Measurements from ENCODE around the gene NDUFS3.

Gene NDUFS3

DNA sequence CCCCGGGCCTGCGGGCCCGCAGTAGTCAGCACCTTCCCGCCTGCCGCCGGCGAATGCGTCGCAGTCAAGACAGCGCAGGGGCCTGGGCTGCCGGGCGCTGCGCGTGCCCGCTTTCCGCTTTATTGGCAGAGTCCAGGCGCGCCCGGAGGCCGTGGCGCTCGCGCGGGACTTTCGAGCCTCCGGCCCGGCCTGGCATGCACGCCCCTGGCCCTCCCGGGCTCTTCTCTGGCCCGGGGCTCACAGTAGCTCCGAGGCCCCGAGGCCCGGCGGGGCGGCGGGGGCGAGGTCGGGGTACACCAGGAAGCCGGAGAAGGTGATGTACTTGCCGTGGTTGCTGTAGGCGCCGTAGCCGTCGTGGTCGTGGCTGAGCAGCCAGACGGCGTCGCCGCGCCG is 10.7 kb downstream of the NDUFS3 start:
- DNase-seq (ENCODE audit: low spot score) = no peak
- TF ChIP-seq, protein P1, sequence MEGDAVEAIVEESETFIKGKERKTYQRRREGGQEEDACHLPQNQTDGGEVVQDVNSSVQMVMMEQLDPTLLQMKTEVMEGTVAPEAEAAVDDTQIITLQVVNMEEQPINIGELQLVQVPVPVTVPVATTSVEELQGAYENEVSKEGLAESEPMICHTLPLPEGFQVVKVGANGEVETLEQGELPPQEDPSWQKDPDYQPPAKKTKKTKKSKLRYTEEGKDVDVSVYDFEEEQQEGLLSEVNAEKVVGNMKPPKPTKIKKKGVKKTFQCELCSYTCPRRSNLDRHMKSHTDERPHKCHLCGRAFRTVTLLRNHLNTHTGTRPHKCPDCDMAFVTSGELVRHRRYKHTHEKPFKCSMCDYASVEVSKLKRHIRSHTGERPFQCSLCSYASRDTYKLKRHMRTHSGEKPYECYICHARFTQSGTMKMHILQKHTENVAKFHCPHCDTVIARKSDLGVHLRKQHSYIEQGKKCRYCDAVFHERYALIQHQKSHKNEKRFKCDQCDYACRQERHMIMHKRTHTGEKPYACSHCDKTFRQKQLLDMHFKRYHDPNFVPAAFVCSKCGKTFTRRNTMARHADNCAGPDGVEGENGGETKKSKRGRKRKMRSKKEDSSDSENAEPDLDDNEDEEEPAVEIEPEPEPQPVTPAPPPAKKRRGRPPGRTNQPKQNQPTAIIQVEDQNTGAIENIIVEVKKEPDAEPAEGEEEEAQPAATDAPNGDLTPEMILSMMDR (conservative IDR thresholded peaks at IDR 0.05; ENCODE audit: low read depth) = no peak
- CTCF ChIA-PET = interaction anchor here (0.7 kb wide), 1 partner anchor 90 kb away, joined by 3 read pairs; no protein-coding TSS in a partner anchor
- POLR2A ChIA-PET (ENCODE audit: low non-redundant PET) = no interaction called here
- H3K27ac ChIP-seq = no peak overlapping the region

- ChIA-PET POLR2A (ENCODE audit: low non-redundant PET) (no interaction called here), CTCF (interaction anchor here (0.7 kb wide), 2 partner anchors 37 to 90 kb away, joined by 3 read pairs; no protein-coding TSS in a partner anchor)
- H3K27ac ChIP-seq = no peak overlapping the region
- no peak for DNase-seq (ENCODE audit: low spot score)
- TF ChIP-seq, protein P1 (conservative IDR thresholded peaks at IDR 0.05; ENCODE audit: low read depth) = no peak
These were observed 11.3 kb downstream of the NDUFS3 start for GRCh38 chr11:47589977-47590861.

DNA sequence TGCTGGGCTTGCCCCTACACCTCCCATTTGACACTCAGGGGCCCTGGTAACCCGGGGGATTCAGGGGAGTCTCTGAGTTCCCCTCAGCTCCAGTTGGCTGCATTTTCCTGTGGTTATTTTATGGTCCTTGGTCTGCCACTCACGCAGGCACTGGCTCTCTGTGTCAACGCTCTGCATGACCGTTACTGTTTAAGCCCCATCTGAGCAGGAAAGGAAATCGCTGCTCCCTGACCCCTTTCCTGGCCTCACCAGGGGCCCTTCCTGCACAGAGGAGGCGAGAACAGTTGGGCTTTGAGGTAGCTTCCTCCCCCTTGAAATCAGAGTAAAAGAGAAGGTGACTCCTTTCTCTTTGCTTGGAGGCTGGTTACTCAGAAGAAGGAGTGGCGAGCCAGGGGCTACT is 12.9 kb downstream of the NDUFS3 start:
- ChIA-PET CTCF (interaction anchor here (0.8 to 1.0 kb wide), 2 partner anchors 13 to 25 kb away, joined by 4 to 5 read pairs; partner anchors contain the start of gene NDUFS3), POLR2A (ENCODE audit: low non-redundant PET) (no interaction called here)
- TF ChIP-seq, protein P1 (conservative IDR thresholded peaks at IDR 0.05; ENCODE audit: low read depth) = no peak
- DNase-seq (ENCODE audit: low spot score) = no peak
- H3K27ac ChIP-seq = no peak overlapping the region

GRCh38 chr11:47592251-47592650 is 13.4 kb downstream of the NDUFS3 start:
- no peak overlapping the region for H3K27ac ChIP-seq
- TF ChIP-seq, protein P1 (conservative IDR thresholded peaks at IDR 0.05; ENCODE audit: low read depth) = no peak
- DNase-seq (ENCODE audit: low spot score) = no peak
- POLR2A ChIA-PET (ENCODE audit: low non-redundant PET) = no interaction called here
- CTCF ChIA-PET = interaction anchor here (0.8 to 1.0 kb wide), 2 partner anchors 13 to 24 kb away, joined by 4 to 5 read pairs; partner anchors contain the start of gene NDUFS3

DNA sequence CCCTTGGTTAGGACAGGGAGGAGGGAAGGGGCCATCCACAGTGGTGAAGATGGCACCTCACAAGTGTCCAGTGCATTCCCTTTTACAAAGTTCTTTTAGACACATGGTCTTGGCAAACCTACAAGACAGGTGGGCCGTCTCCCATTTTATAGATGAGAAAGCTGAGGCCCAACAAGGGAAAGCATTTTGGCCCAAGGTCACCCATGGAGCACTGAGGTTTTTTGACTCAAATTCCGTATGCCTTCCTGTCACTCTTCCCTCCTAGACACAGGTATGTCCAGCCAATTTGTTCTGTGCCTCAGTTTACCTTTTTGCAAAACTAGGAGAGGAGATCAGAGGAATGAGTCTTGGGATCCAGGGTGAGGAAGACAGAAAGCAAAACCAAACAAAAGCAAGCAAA is 14.1 kb downstream of the NDUFS3 start:
- CTCF ChIA-PET = no interaction called here
- POLR2A ChIA-PET (ENCODE audit: low non-redundant PET) = no interaction called here
- no peak overlapping the region for H3K27ac ChIP-seq
- DNase-seq (ENCODE audit: low spot score) = no peak
- TF ChIP-seq, protein P1 (conservative IDR thresholded peaks at IDR 0.05; ENCODE audit: low read depth) = no peak

- TF ChIP-seq, protein P1 (conservative IDR thresholded peaks at IDR 0.05; ENCODE audit: low read depth) = no peak
- ChIA-PET CTCF (interaction anchor here (0.6 kb wide), 1 partner anchor 181 kb away, joined by 5 read pairs; no protein-coding TSS in a partner anchor), POLR2A (ENCODE audit: low non-redundant PET) (no interaction called here)
- DNase-seq (ENCODE audit: low spot score) = no peak
- H3K27ac ChIP-seq = no peak overlapping the region
These were observed 14.6 kb downstream of the NDUFS3 start for GRCh38 chr11:47593492-47593933.

All from RWPE1 (cell line).